ENCODE measurements around the gene SPATA31A7.
"Not testable (repeated sequence)": the region's sequence is repeated elsewhere in the genome, so short reads cannot be mapped to it uniquely, and the experiment has no call there.

The SPATA31A7 gene

GRCh38 chr9:61189736-61190135, at the start of gene SPATA31A7:
TSS of gene SPATA31A7 (plus strand) at chr9:61190036. CDS start at chr9:61190065, 29 bp downstream.
- H3K4me2 ChIP-seq (ENCODE audit: low read length); H3K79me2 ChIP-seq (ENCODE audit: low read length); H3K4me3 ChIP-seq (ENCODE audit: low read length); H3K27me3 ChIP-seq (ENCODE audit: low read depth, low read length); H2AFZ ChIP-seq (ENCODE audit: low read depth, low read length); H3K4me1 ChIP-seq (ENCODE audit: low read length); H3K27ac ChIP-seq (ENCODE audit: low read length); H3K9me3 ChIP-seq (ENCODE audit: insufficient read depth, low read length); H3K36me3 ChIP-seq (replicated peaks; ENCODE audit: low read depth, low read length); H4K20me1 ChIP-seq (ENCODE audit: insufficient read depth, low read length); H3K9ac ChIP-seq (ENCODE audit: low read length): not testable (repeated sequence)

GRCh38 chr9:61226438-61226837, 36.6 kb downstream of the SPATA31A7 start:
- H3K9ac ChIP-seq (ENCODE audit: low read length); H3K9me3 ChIP-seq (ENCODE audit: insufficient read depth, low read length); H2AFZ ChIP-seq (ENCODE audit: low read depth, low read length); H3K4me2 ChIP-seq (ENCODE audit: low read length); H3K4me1 ChIP-seq (ENCODE audit: low read length); H3K27ac ChIP-seq (ENCODE audit: low read length); H4K20me1 ChIP-seq (ENCODE audit: insufficient read depth, low read length); H3K36me3 ChIP-seq (replicated peaks; ENCODE audit: low read depth, low read length); H3K27me3 ChIP-seq (ENCODE audit: low read depth, low read length); H3K79me2 ChIP-seq (ENCODE audit: low read length); H3K4me3 ChIP-seq (ENCODE audit: low read length): not testable (repeated sequence)

Data from OCI-LY3 (cell line).